ENCODE measurements around the gene SCUBE2. TPM values are rescaled to one million over a fixed set of nuclear protein-coding genes. Genes with fewer than 3 reads are reported as not detected.
A peak's percentile ranks its signal among the peaks of the same experiment; 100 is the strongest.

SCUBE2 gene
- total RNA-seq, 1 experiment from 2014 or later: 3.1 TPM

DNA sequence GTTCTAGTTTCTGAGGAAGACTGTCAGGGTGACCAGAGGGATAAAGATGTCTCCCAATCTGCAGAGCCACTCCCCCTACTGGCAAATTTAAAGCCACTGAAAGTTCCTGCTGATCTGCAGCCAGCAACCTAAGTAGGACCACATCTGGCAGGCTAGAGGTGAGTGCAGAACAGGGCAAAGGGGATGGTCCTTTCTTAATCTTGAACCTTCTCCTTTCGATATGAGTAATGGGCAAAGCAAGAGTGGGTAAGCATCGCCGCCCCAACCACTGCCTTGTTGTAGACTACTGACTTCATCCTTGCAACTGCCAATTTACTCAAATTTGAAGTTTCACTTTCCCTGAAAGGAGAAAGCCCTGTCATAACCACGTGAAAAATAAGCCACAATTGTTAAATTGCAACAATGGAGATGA lies 30.7 kb downstream of the SCUBE2 start:
- POLR2A ChIA-PET: no interaction called here

DNA sequence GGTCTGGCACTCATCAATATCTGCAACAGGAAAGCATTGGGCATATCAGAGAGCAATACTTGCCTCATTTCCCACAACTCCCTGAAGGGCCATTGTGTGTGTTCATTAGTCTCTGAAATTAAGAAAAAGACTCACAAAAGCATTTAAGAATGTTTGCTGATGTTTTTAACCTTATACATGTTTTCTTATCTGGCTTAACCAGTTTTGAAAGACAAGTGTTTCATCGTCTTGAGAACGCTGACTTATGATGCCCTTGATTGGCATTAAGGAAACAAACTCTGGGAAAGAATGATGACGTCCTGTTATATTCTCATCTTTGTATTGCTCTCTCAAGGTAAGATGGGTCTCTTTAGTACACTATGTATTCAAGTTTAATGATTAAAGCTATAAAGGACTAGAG lies 32.0 kb downstream of the SCUBE2 start:
- H3K36me3 ChIP-seq (ENCODE audit: control insufficient read depth, insufficient read depth, low read length): no peaks in the 10 kb centered on the region
- Mint-ChIP-seq H3K9me3 (ENCODE audit: unreplicated experiment) (peaks cover 10% of the 10 kb centered on the region), H3K4me1 (ENCODE audit: low read depth, unreplicated experiment) (peaks cover 24% of the 10 kb centered on the region), H3K27me3 (ENCODE audit: insufficient read depth, unreplicated experiment) (no peaks in the 10 kb centered on the region), H3K27ac (ENCODE audit: unreplicated experiment) (peak overlapping the region; percentile 27), H3K36me3 (ENCODE audit: insufficient read depth, unreplicated experiment) (peaks cover 4% of the 10 kb centered on the region), H3K4me3 (ENCODE audit: unreplicated experiment) (no peak overlapping the region)
- ChIA-PET POLR2A (no interaction called here), CTCF (interaction anchor here (0.8 to 1.7 kb wide), 3 partner anchors 12 to 78 kb away, joined by 3 to 9 read pairs (median 5); no protein-coding TSS in a partner anchor)
- no peaks in the 10 kb centered on the region for H3K9me3 ChIP-seq
- intact Hi-C loops (cut with micrococcal nuclease; ENCODE audit: unreplicated experiment): loop anchor here (5.0 kb wide), 1 partner anchor 78 kb away; no protein-coding TSS in a partner anchor
- no peak overlapping the region for H3K4me3 ChIP-seq (ENCODE audit: low read depth, low read length)
- no peak for TF ChIP-seq CTCF (IDR thresholded peaks at IDR 0.05; ENCODE audit: insufficient read depth in 1 of 2, low read depth in 1 of 2, low read length in 1 of 2, severe bottlenecking in 1 of 2, unreplicated experiment in 1 of 2)
- no peaks in the 10 kb centered on the region for H3K27me3 ChIP-seq (replicated peaks; ENCODE audit: control insufficient read depth, insufficient read depth, low read length)
- H3K4me1 ChIP-seq: peaks cover 26% of the 10 kb centered on the region
- DNase-seq: no peak
- BruUV-seq (replicated peaks): no TSS peak

More for the DNA sequence above, 30.7 kb downstream of the SCUBE2 start:
- H3K36me3 ChIP-seq (ENCODE audit: control insufficient read depth, insufficient read depth, low read length): no peaks in the 10 kb centered on the region
- TF ChIP-seq CTCF (IDR thresholded peaks at IDR 0.05; ENCODE audit: insufficient read depth in 1 of 2, low read depth in 1 of 2, low read length in 1 of 2, severe bottlenecking in 1 of 2, unreplicated experiment in 1 of 2): peak in 1 of 2 experiments; percentile 20
- Mint-ChIP-seq H3K36me3 (ENCODE audit: insufficient read depth, unreplicated experiment) (peaks cover 4% of the 10 kb centered on the region), H3K9me3 (ENCODE audit: unreplicated experiment) (peaks cover 10% of the 10 kb centered on the region), H3K27ac (ENCODE audit: unreplicated experiment) (peak overlapping the region; percentile 27), H3K4me1 (ENCODE audit: low read depth, unreplicated experiment) (peaks cover 29% of the 10 kb centered on the region), H3K4me3 (ENCODE audit: unreplicated experiment) (no peak overlapping the region), H3K27me3 (ENCODE audit: insufficient read depth, unreplicated experiment) (no peaks in the 10 kb centered on the region)
- intact Hi-C loops (cut with micrococcal nuclease; ENCODE audit: unreplicated experiment): no loop called here
- H3K4me1 ChIP-seq: peaks cover 31% of the 10 kb centered on the region
- H3K27me3 ChIP-seq (replicated peaks; ENCODE audit: control insufficient read depth, insufficient read depth, low read length): no peaks in the 10 kb centered on the region
- CTCF ChIA-PET: interaction anchor here (1.7 kb wide), 1 partner anchor 10 kb away, joined by 5 read pairs; no protein-coding TSS in a partner anchor
- no peak for DNase-seq
- no peaks in the 10 kb centered on the region for H3K9me3 ChIP-seq
- no TSS peak for BruUV-seq (replicated peaks)
- H3K4me3 ChIP-seq (ENCODE audit: low read depth, low read length): no peak overlapping the region

GRCh38 chr11:9057888-9058287 lies 33.5 kb downstream of the SCUBE2 start:
- no peak overlapping the region for H3K4me3 Mint-ChIP-seq (ENCODE audit: unreplicated experiment)
- POLR2A ChIA-PET: no interaction called here
- no TSS peak for BruUV-seq (replicated peaks)
- CTCF ChIA-PET: no interaction called here
- Histone ChIP-seq H3K36me3 (ENCODE audit: control insufficient read depth, insufficient read depth, low read length) (no peaks in the 10 kb centered on the region), H3K4me1 (peaks cover 26% of the 10 kb centered on the region), H3K4me3 (ENCODE audit: low read depth, low read length) (no peak overlapping the region), H3K9me3 (no peaks in the 10 kb centered on the region), H3K27me3 (replicated peaks; ENCODE audit: control insufficient read depth, insufficient read depth, low read length) (no peaks in the 10 kb centered on the region)
- intact Hi-C loops (cut with micrococcal nuclease; ENCODE audit: unreplicated experiment): loop anchor here (5.0 kb wide), 1 partner anchor 79 kb away; no protein-coding TSS in a partner anchor
- DNase-seq: no peak
- TF ChIP-seq CTCF (IDR thresholded peaks at IDR 0.05; ENCODE audit: insufficient read depth in 1 of 2, low read depth in 1 of 2, low read length in 1 of 2, severe bottlenecking in 1 of 2, unreplicated experiment in 1 of 2): no peak
- H3K27ac Mint-ChIP-seq (ENCODE audit: unreplicated experiment): no peak overlapping the region
- peaks cover 24% of the 10 kb centered on the region for H3K4me1 Mint-ChIP-seq (ENCODE audit: low read depth, unreplicated experiment)
- no peaks in the 10 kb centered on the region for H3K27me3 Mint-ChIP-seq (ENCODE audit: insufficient read depth, unreplicated experiment)
- H3K9me3 Mint-ChIP-seq (ENCODE audit: unreplicated experiment): peaks cover 9% of the 10 kb centered on the region
- H3K36me3 Mint-ChIP-seq (ENCODE audit: insufficient read depth, unreplicated experiment): peaks cover 4% of the 10 kb centered on the region

All from Caco-2 (cell line).